Measurements from ENCODE around the gene VGLL2. TPM values are rescaled to one million over a fixed set of nuclear protein-coding genes. Genes with fewer than 3 reads are reported as not detected.

The VGLL2 gene
- total RNA-seq, 1 experiment from 2014 or later = not detected

DNA sequence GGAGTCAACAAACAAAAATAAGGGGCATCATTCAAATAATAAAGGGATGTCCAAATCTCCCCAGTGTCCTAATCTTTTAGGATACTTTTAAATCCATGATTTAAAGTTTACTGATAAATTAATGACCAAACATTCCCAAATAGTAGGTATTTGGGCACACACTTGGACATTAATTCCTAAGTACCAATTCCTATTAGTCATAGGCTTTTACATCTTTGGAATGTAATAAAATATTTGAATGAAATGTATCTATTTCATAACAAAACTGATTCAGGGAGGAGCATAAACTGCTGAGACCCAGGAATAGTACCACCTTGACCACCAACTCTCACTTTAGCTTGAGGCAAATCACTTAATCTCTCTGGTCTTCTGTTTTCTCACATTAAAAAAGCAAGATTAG, 44.3 kb downstream of the VGLL2 start:
- Mint-ChIP-seq H3K9me3 (ENCODE audit: low read depth, unreplicated experiment) (no peaks in the 10 kb centered on the region), H3K4me1 (ENCODE audit: low read depth, unreplicated experiment) (no peaks in the 10 kb centered on the region), H3K27ac (ENCODE audit: unreplicated experiment) (no peak overlapping the region), H3K4me3 (ENCODE audit: low read depth, unreplicated experiment) (no peak overlapping the region), H3K27me3 (ENCODE audit: unreplicated experiment) (no peaks in the 10 kb centered on the region), H3K36me3 (ENCODE audit: insufficient read depth, unreplicated experiment) (no peaks in the 10 kb centered on the region)
- TF ChIP-seq CTCF (IDR thresholded peaks at IDR 0.05; ENCODE audit: unreplicated experiment) = no peak
- DNase-seq = no peak
- CTCF ChIA-PET = no interaction called here
- intact Hi-C loops (cut with micrococcal nuclease; ENCODE audit: unreplicated experiment) = loop anchor here (10.0 kb wide), 1 partner anchor 115 kb away; no protein-coding TSS in a partner anchor
- BruUV-seq (replicated peaks) = no TSS peak

DNA sequence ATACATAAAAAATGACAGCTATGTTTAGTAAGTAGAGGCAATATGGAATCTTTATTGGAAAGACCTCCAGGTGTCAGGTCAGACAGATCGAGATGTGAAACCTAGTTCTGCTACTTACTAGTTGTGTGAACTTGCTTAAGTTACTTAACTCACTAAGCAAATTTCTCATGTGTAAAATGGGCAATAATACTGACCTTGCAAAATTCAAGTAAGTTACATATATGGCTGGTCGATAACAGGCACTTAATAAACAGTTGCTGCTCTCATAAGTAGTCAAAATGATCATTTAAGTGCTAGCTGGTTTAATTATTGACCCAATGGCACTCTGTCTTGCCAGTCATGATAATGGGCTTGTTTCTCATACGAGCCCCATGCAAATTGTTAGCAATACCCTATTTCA, 46.0 kb downstream of the VGLL2 start:
- Mint-ChIP-seq H3K9me3 (ENCODE audit: low read depth, unreplicated experiment) (no peaks in the 10 kb centered on the region), H3K27me3 (ENCODE audit: unreplicated experiment) (no peaks in the 10 kb centered on the region), H3K27ac (ENCODE audit: unreplicated experiment) (no peak overlapping the region), H3K4me1 (ENCODE audit: low read depth, unreplicated experiment) (no peaks in the 10 kb centered on the region), H3K4me3 (ENCODE audit: low read depth, unreplicated experiment) (no peak overlapping the region), H3K36me3 (ENCODE audit: insufficient read depth, unreplicated experiment) (no peaks in the 10 kb centered on the region)
- no TSS peak for BruUV-seq (replicated peaks)
- intact Hi-C loops (cut with micrococcal nuclease; ENCODE audit: unreplicated experiment) = loop anchor here (10.0 kb wide), 1 partner anchor 117 kb away; no protein-coding TSS in a partner anchor
- TF ChIP-seq CTCF (IDR thresholded peaks at IDR 0.05; ENCODE audit: unreplicated experiment) = no peak
- no peak for DNase-seq
- CTCF ChIA-PET = interaction anchor here (0.6 kb wide), 1 partner anchor 40 kb away, joined by 3 read pairs; no protein-coding TSS in a partner anchor

DNA sequence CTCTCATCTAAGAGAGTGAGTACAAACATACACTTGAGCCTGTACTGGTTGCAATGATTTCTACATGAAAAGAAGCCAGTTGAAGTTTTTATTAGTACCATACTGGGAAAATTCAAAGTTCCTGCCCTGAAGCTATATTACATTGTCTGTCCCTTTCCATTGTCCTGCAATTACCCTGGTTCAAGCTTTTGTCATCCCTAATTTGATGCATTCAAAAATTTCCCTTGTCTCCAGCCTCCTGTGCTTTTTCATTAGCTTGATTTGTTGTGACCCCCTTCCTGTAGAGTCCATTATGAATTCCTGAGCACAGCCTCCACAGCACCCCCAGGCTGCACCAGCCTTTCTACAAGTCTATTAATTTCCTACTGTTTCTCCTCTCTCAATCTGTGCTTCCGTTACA, 46.4 kb downstream of the VGLL2 start:
- H3K4me3 Mint-ChIP-seq (ENCODE audit: low read depth, unreplicated experiment) = no peak overlapping the region
- H3K9me3 Mint-ChIP-seq (ENCODE audit: low read depth, unreplicated experiment) = no peaks in the 10 kb centered on the region
- no peak for DNase-seq
- TF ChIP-seq CTCF (IDR thresholded peaks at IDR 0.05; ENCODE audit: unreplicated experiment) = no peak
- intact Hi-C loops (cut with micrococcal nuclease; ENCODE audit: unreplicated experiment) = loop anchor here (10.0 kb wide), 1 partner anchor 117 kb away; no protein-coding TSS in a partner anchor
- H3K27me3 Mint-ChIP-seq (ENCODE audit: unreplicated experiment) = no peaks in the 10 kb centered on the region
- no peaks in the 10 kb centered on the region for H3K36me3 Mint-ChIP-seq (ENCODE audit: insufficient read depth, unreplicated experiment)
- no peak overlapping the region for H3K27ac Mint-ChIP-seq (ENCODE audit: unreplicated experiment)
- BruUV-seq (replicated peaks) = no TSS peak
- H3K4me1 Mint-ChIP-seq (ENCODE audit: low read depth, unreplicated experiment) = no peaks in the 10 kb centered on the region
- CTCF ChIA-PET = interaction anchor here (0.6 kb wide), 1 partner anchor 40 kb away, joined by 3 read pairs; no protein-coding TSS in a partner anchor

GRCh38 chr6:117317261-117317660, 51.9 kb downstream of the VGLL2 start:
- BruUV-seq (replicated peaks) = no TSS peak
- CTCF ChIA-PET = interaction anchor here (0.8 to 1.2 kb wide), 2 partner anchors 342 to 352 kb away, joined by 3 read pairs; no protein-coding TSS in a partner anchor
- peak; percentile 10 for DNase-seq

More at GRCh38 chr6:117317261-117317660, 51.9 kb downstream of the VGLL2 start:
- H3K27me3 Mint-ChIP-seq (ENCODE audit: unreplicated experiment) = no peaks in the 10 kb centered on the region
- no peak overlapping the region for H3K4me3 Mint-ChIP-seq (ENCODE audit: low read depth, unreplicated experiment)
- H3K4me1 Mint-ChIP-seq (ENCODE audit: low read depth, unreplicated experiment) = no peaks in the 10 kb centered on the region
- H3K9me3 Mint-ChIP-seq (ENCODE audit: low read depth, unreplicated experiment) = no peaks in the 10 kb centered on the region
- intact Hi-C loops (cut with micrococcal nuclease; ENCODE audit: unreplicated experiment) = loop anchor here (1.0 to 10.0 kb wide), 5 partner anchors 122 to 535 kb away; no protein-coding TSS in a partner anchor
- H3K27ac Mint-ChIP-seq (ENCODE audit: unreplicated experiment) = no peak overlapping the region
- TF ChIP-seq CTCF (IDR thresholded peaks at IDR 0.05; ENCODE audit: unreplicated experiment) = peak; percentile 36
- H3K36me3 Mint-ChIP-seq (ENCODE audit: insufficient read depth, unreplicated experiment) = no peaks in the 10 kb centered on the region

Other genes with a start within 250 kb of the VGLL2 start
- gene ROS1, start 160.4 kb downstream of the VGLL2 start, total RNA-seq (2022) = 5.1 and 8.1 TPM in 2 replicates
- gene DCBLD1, start 217.1 kb downstream of the VGLL2 start, total RNA-seq (2022) = 22.3 and 28.2 TPM in 2 replicates

All from Calu3 (cell line).